ENCODE data around the gene PRKCQ.

- TF ChIP-seq PAX5 (IDR thresholded peaks at IDR 0.05; ENCODE audit: insufficient read depth, low read length, severe bottlenecking) (no peak), POLR2A (IDR thresholded peaks at IDR 0.05; ENCODE audit: low read depth, low read length) (no peak), POLR2AphosphoS5 (IDR thresholded peaks at IDR 0.05; ENCODE audit: low read depth, low read length) (no peak)
These were observed 180.8 kb downstream of the PRKCQ start for GRCh38 chr10:6399231-6399741.
